ENCODE data around the gene MCF2L. TPM values are rescaled to one million over a fixed set of nuclear protein-coding genes. Genes with fewer than 3 reads are reported as not detected.
"Not testable (repeated sequence)": the region's sequence is repeated elsewhere in the genome, so short reads cannot be mapped to it uniquely, and the experiment has no call there.

MCF2L gene
- total and polyA plus RNA-seq, 8 donors: 16.0 to 83.6 (median 23.6) TPM

DNA sequence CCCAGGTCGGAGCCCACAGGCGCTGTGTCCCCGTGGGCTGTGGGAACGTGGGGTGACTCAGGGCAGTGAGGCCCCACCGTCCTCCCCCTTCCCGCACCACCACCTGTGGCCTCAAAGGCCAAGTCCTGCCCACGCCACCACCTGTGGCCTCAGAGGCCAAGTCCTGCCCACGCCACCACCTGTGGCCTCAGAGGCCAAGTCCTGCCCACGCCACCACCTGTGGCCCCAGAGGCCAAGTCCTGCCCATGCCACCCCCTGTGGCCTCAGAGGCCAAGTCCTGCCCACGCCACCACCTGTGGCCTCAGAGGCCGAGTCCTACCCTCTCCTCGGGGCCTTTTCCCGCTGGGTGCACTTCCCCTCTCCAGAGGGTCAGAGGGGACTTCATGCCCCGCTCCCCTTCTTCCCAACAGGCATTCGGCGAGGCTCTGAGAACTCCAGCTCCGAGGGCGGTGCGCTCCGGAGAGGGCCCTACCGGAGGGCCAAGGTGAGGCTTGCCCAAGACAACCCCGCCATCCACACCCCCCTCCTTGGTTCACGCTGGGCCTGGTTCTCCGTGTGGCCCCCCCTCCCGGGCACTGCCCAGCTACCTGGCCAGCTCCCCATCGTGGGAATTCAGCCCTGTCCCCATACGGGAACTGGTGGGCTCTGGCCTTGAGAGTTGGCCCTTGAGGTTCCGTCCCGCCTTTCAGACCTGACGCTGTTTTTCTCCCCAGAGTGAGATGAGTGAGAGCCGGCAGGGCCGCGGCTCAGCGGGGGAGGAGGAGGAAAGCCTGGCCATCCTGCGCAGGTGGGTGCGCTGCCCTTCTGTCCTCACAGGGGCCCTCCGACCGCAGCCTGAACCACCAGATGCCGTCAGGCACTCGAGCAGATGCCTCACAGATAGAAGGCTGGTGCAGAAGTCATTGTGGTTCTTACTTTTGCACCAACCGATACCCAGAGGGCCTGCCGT is 109.2 kb downstream of the MCF2L start:
- FAIRE-seq: no peak
- H3K36me3 ChIP-seq: peaks cover 0 to 29% (median 8%) of the 10 kb centered on the region in 3 donors

DNA sequence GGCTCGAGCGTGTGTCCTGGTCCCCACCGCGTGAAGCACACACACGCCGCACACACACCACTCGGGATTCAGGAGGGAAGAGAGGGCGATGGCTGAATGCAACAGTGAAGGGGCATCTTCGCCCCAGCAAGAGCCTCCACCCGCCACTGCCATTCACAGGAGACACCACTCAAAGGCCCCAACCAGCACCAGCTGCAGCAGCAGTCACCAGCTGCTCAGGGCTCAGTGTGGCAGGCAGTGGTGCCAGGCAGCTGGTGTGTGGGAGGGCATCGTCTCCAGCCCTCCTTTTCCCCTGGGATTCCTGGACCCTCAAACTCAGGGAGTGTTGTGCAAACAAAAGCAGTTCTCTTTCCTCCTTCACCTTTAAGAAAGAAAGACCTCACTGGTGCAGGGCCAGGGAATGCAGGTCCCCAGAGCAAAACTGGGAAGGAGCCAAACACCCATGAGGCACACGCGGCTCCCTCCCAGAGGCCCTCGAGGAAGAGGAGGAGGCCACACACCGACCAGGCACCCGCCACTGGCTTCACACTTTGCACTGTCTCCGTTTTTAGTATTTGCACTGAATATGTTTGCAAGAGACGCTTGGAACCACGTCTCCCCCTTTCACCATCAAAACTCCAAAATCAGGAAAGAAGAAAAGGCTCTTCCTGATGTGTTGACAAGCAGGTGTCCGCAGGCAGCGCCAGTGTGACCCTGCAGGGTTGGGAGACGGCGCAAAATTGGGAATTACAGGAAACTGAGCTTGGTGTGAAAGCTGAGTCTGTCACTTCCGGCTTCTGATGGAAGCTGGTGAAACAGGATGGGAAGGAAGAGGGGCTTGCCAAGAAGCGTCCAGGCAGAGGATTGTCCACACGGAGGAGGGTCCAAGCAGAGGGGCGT is 110.1 kb downstream of the MCF2L start:
- Histone ChIP-seq H3K36me3 (peaks cover 0 to 29% (median 8%) of the 10 kb centered on the region in 3 donors), H3K4me3 (no peak overlapping the region), H3K27me3 (no peaks in the 10 kb centered on the region), H3K27ac (no peak overlapping the region), H3K9me3 (no peaks in the 10 kb centered on the region), H3K4me1 (no peaks in the 10 kb centered on the region)
- TF ChIP-seq, protein P1, sequence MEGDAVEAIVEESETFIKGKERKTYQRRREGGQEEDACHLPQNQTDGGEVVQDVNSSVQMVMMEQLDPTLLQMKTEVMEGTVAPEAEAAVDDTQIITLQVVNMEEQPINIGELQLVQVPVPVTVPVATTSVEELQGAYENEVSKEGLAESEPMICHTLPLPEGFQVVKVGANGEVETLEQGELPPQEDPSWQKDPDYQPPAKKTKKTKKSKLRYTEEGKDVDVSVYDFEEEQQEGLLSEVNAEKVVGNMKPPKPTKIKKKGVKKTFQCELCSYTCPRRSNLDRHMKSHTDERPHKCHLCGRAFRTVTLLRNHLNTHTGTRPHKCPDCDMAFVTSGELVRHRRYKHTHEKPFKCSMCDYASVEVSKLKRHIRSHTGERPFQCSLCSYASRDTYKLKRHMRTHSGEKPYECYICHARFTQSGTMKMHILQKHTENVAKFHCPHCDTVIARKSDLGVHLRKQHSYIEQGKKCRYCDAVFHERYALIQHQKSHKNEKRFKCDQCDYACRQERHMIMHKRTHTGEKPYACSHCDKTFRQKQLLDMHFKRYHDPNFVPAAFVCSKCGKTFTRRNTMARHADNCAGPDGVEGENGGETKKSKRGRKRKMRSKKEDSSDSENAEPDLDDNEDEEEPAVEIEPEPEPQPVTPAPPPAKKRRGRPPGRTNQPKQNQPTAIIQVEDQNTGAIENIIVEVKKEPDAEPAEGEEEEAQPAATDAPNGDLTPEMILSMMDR (IDR thresholded peaks at IDR 0.05): no peak
- DNase-seq (peak in 2 of 6 donors; percentile 9 to 45), ATAC-seq (no peak), FAIRE-seq (no peak)
- 81 to 84% methylated on average over 27 of the region's 27 CpGs for WGBS, 2 donors
- intact Hi-C loops (cut with DNase I): no loop called here

More for the DNA sequence above, 109.2 kb downstream of the MCF2L start:
- WGBS, 2 donors: 94 to 95% methylated on average over 42 of the region's 42 CpGs
- Histone ChIP-seq H3K4me1 (no peaks in the 10 kb centered on the region), H3K27me3 (no peaks in the 10 kb centered on the region), H3K27ac (no peak overlapping the region), H3K9me3 (no peaks in the 10 kb centered on the region), H3K4me3 (no peak overlapping the region)
- no peak for ATAC-seq
- intact Hi-C loops (cut with DNase I): no loop called here
- TF ChIP-seq, protein P1 (IDR thresholded peaks at IDR 0.05): no peak
- peak in 3 of 6 donors; percentile 18 to 53 (median 50) for DNase-seq

DNA sequence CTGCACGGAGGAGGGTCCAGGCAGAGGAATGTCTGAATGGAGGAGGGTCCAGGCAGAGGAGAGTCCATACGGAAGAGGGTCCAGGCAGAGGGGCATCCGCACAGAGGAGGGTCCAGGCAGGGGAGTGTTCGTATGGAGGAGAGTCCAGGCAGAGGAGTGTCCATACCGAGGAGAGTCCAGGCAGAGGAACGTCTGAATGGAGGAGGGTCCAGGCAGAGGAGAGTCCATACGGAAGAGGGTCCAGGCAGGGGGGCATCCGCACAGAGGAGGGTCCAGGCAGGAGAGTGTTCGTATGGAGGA is 110.7 kb downstream of the MCF2L start:
- H3K4me1 ChIP-seq; intact Hi-C loops (cut with DNase I); H3K27ac ChIP-seq; H3K4me3 ChIP-seq; H3K9me3 ChIP-seq; H3K27me3 ChIP-seq; FAIRE-seq; ATAC-seq: not testable (repeated sequence)
- peaks cover 0 to 23% (median 8%) of the 10 kb centered on the region in 3 donors for H3K36me3 ChIP-seq
- WGBS, 2 donors: 66 to 68% methylated on average over 6 of the region's 9 CpGs
- DNase-seq: peak in 1 of 6 donors; percentile 14

DNA sequence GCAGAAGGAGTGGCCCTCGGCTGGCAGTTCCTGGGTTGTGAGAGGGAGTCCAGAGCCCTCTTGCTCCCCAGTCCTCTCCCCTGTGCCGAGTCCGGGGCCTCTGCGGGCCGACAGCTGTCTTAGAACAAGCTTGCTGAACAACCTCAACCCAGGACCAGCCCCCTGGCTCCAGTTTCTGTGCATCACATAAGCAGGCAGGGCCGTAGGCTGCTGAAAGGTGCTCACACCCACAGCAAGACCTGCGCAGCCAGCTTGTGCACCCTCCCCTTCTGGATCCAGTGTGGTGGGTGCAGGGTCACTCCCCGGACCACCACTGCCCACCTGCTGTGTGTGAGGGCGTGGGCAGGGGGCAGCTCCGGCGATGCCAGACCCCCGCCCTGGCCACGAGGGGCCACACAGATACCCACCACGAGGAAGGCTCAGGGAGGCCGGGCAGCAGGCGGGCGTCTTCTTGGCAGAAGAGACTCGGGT is 111.4 kb downstream of the MCF2L start:
- intact Hi-C loops (cut with DNase I): no loop called here
- Histone ChIP-seq H3K9me3 (no peaks in the 10 kb centered on the region), H3K27me3 (no peaks in the 10 kb centered on the region), H3K27ac (no peak overlapping the region), H3K4me3 (no peak overlapping the region), H3K36me3 (peaks cover 0 to 20% (median 8%) of the 10 kb centered on the region in 3 donors), H3K4me1 (no peaks in the 10 kb centered on the region)
- TF ChIP-seq, protein P1 (IDR thresholded peaks at IDR 0.05): no peak
- ATAC-seq: no peak
- FAIRE-seq: no peak
- DNase-seq: peak in 2 of 6 donors; percentile 14 to 71
- 92 to 96% methylated on average over 18 of the region's 18 CpGs for WGBS, 2 donors

DNA sequence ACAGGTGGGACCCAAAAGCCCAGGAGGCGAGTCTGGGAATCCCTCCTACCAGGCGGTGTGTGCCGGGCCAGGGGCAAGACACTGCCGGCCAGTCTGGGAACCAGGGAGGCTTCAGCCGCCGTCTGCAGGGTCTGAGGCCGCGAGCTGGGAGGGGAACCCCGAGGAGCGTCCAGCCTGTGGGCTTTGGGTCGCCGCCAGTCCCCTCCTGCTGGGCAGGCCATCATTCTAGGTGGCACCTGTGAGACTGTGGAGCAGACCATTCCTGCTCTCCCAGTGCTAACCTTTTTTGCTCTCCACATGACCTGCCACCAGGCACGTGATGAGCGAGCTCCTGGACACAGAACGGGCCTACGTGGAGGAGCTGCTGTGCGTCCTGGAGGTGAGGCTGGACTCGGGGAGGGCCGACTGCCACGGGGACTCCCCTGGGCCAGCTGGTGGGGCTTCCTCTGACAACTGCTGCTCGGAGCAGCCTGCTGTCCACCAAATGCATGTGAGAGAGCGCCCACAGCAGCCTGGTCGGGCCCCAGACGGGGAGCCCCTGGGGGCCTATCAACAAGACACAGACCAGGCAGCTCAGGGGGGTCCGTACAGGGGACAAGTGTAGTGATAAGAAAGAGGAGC is 112.0 kb downstream of the MCF2L start:
- Histone ChIP-seq H3K4me3 (no peak overlapping the region), H3K9me3 (no peaks in the 10 kb centered on the region), H3K4me1 (no peaks in the 10 kb centered on the region), H3K27me3 (no peaks in the 10 kb centered on the region), H3K27ac (no peak overlapping the region), H3K36me3 (peaks cover 0 to 18% (median 8%) of the 10 kb centered on the region in 3 donors)
- peak in 2 of 6 donors; percentile 33 to 51 for DNase-seq
- TF ChIP-seq, protein P1 (IDR thresholded peaks at IDR 0.05): no peak
- intact Hi-C loops (cut with DNase I): no loop called here
- 85 to 92% methylated on average over 21 to 25 of the region's 25 CpGs for WGBS, 2 donors
- no peak for ATAC-seq
- no peak for FAIRE-seq
